SKM-1 (cell line): ENCODE results near the gene FDX1.

Experiments used
- DNase-seq: peaks from one replicate; lab custom pipeline; 2025; ENCODE audit not compliant: unreplicated experiment; lab: John Stamatoyannopoulos, UW

Gene FDX1

DNA sequence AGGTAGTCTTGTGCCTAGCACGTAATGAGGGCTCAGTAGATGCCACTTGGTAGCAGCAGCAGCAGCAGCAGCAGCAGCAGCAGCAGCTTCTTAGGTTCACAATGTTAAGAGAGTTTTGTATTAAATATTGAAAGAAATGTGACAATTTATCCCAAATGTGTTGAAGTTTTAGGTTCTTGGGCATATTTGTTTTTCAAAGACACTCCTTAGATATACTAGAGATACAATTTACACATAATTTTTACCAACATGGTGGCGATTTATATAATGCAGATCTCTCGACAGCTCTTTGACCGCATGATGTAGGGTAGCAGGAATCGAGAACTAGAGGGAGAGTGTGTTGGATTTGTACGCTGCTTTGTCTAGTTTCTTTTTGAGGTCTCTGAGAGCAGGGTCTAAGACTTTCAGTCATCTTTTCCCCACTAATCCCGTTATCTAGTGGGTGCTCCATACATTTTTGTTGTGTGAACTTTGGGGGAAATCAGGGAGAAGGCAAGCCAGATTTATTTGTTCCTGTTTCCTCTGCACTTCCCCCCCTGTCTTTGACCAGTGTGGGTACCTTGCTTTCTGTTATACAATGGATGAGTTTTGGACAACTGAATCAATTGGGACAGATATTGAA is 1.4 kb downstream of the FDX1 start:
- no peak for DNase-seq

GRCh38 chr11:110431674-110432073 is 1.9 kb downstream of the FDX1 start:
- no peak for DNase-seq

DNA sequence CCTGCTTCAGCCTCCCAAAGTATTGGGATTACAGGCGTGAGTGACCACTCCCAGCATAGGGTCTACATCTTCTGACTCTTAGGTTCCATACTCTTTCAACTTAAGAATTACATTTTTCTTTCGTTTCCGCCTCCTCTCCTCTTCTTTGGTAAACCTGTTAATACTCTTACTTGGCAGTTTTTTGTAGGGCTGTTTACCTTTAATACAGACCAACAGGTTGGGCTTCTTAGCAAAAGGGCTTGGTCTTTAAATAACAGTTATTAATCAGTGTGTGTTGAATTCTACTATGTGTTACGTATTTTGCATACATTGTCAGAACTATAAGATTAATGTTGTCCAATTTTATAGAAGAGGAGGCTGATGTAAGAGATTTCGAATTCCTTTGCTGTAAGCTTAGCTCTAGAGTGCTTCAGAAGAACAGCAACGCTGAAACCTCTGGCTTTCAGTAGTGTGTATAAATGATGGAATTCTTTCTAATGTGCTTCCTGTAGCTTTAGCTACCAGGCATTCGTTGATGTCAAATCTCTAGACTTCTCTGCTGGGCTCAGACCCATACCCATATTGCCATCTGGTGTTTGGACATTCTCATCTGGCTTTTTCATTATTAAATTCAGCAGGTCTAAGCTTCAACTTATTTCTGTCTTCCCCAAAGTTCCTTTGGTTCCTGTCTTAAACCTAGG is 3.1 kb downstream of the FDX1 start:
- no peak for DNase-seq

- DNase-seq, result peak; percentile 15
Measured at GRCh38 chr11:110433393-110434333, 3.9 kb downstream of the FDX1 start.

DNA sequence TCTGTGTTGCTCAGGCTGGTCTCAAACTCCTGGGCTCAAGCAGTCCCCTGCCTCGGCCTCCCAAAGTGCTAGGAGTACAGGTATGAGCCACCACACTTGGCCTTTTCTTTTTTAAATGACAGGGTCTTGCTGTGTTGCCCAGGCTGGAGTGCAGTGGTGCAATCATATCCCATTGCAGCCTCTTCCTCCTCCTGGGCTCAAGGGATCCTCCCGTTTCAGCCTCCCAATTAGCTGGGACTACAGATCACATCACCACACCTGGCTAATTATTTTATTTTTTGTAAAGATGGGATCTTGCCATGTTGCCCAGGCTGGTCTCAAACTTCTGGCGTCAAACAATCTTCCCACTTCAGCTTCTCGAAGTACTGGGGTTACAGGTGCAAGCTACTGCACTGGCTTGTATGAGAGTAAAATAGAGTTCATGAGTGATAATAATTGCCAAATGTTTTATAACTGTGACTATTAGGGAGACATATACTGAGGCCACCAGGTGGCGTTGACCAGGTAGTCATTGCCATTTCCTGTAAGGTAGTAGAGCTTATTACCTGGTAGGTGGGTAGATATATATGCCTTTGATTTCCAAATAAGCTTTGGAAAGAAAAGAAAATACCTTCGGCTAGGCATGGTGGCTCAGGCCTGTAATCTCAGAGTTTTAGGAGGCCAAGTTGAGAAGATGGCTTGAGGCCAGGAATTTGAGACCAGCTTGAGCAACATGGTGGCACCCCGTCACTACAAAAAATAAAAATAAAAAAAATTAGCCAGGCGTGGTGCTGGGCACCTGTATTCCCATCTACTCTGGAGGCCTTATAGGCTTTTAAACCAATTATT is 5.4 kb downstream of the FDX1 start:
- no peak for DNase-seq

DNA sequence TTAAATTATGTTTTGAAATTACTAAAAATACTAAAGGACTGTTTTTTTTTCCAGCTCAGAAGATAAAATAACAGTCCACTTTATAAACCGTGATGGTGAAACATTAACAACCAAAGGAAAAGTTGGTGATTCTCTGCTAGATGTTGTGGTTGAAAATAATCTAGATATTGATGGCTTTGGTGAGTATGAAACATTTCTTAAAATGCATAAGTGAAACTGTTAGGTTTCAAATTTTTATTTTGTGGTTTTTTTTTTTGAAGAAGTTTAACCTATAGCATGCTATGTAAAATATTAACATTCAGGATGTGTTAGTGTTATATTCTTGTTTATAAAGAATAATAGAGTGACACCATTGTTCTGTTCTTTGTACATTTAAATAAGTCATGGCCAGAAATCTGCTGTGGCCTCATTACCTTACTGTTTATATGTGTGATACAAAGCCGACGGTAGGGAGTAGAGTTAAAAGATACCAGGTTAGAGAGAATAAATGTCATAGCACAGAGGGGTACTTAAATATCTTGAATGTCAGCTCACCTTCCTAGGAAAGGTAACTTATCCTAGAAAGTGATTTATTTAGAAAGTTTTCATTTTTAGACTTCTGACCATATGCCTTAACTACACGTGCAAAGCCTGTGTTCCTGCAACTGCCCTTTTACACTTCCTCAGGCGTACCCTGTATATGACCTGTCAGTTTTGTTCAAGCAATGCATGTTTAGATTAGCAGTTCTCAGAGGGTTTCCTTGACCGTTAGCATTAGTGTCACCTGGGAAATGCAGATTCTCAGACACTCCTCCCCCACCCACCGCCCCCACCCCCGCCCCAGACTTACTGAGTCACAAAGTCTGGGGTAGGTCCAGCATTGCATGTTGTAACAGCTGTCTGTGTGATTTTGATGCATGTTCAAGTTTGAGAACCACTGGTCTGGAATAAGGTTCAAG is 6.3 kb downstream of the FDX1 start:
- DNase-seq, result no peak

- DNase-seq, result no peak
Measured at GRCh38 chr11:110438017-110438416, 8.3 kb downstream of the FDX1 start.

DNA sequence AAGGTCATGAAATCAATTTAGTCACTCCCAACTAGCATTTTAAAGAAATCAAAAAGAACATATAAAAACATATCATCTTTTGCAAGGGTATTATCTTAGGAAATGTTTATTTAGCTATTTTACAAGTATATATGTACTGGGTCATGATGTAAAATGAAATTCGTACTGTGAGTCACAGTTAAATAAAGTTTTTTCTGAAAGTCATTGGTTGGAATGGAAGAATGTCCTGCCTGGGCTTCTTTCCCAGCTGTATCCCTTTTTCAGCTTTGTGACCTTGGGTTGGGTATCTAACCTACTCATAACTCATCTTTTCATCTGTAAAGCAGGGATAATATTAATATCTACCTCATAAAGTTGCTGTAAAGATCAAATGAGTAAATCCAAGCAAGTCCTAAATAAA is 15.7 kb downstream of the FDX1 start:
- DNase-seq, result no peak

- no peak for DNase-seq
Measured at GRCh38 chr11:110446061-110446460, 16.3 kb downstream of the FDX1 start.

DNA sequence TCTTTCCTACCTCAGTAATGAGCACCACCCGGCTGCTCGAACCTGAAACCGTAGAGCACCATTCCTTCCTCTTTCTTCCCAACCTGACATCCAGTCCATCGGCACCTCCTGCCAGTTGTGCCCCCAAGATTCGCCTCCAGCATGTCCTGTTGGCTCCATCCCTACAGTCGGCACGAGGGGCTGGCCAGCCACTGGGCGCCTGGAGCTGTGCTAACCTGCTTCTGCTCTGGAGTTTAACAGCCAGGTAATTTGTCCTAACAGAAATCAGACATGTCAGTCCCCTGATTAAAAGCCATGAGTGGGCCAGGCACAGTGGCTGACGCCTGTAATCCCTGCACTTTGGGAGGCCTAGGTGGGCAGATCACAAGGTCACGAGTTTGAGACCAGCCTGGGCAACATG is 16.8 kb downstream of the FDX1 start:
- DNase-seq, result no peak

DNA sequence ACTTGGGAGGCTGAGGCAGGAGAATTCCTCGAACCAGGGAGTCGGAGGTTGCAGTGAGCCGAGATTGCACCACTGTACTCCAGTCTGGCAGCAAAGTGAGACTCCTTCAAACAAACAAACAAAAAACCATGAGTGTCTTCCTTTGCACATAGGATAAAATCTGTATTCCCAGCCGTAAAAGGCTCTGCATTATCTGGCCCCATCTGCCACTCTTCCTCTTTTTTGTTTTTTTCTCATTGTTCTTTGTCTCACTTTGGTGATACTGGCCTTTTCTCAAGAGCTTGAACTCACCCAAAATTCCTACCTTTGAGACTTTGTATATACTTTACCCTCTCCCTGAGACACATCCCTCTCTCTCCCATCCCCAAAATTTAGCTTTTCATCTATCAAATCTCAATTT is 17.6 kb downstream of the FDX1 start:
- DNase-seq, result no peak

- no peak for DNase-seq
Measured at GRCh38 chr11:110447897-110448745, 18.4 kb downstream of the FDX1 start.

DNA sequence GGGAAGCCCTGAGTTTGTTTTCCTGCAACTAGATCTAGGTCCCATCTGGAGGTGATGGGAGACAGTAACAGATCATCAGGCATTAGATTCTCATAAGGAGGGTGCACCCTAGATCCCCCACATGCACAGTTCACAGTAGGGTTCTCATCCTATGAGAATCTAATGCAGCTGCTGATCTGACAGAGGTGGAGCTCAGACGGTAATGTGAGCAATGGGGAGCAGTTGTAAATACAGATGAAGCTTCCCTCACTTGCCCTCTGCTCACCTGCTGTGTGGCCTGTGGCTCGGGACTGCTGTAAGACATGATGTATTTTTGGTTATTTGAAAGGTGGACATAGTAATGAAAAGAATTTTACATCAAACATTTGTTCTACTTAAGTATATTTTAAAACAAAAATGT is 20.5 kb downstream of the FDX1 start:
- DNase-seq, result no peak

GRCh38 chr11:110452720-110453119 is 23.0 kb downstream of the FDX1 start:
- no peak for DNase-seq

DNA sequence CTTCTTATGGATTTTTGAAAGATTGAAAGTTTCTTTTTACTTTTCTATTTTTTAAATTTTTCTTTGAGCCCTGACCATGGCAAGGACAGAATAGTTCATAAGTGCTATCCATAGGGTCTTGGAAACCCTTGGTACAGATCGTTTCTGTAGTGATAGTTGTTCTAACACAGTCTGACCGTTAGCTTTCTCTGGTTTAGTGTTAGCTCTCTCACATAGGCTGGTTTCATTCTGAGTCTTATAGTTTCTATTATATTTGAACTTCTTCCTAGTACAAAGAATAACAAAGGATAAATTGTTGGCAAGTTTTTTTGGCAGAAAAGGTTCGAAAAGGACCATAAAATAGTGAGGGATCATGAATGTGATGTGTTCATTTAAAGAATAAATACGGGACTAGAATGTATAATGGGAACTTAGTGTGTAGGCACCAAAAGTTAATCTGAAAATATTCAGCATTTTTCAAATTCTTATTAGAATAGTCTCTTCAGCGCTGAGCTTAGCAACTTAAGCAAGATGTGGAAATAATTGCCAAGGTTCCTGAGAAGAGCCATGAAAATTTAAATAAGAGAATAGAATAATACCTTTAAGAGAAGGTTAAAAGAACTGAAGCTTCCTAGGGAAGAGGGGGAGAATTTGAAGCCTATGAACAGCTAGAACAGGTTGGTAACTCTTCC is 24.1 kb downstream of the FDX1 start:
- no peak for DNase-seq

GRCh38 chr11:110454609-110455008 is 24.9 kb downstream of the FDX1 start:
- DNase-seq, result no peak

DNA sequence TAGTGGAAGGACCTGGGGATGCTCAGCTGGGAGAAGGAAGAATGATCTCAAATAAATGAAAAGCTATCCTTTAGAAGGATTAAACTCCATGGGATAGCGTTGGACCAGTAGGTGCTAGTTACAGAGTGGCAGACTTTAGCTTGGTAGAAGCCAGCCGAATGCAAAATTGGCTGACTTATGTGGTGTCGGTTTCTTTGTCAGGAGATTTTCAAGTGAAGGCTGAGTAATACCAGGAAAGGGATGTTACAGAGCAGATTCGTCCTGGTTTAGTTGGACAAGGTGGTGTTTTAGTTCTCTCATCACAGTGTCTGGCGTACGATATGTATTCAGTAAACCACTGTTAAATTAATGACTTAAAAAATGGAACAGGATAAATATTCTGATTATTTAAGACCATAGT is 26.0 kb downstream of the FDX1 start:
- no peak for DNase-seq

DNA sequence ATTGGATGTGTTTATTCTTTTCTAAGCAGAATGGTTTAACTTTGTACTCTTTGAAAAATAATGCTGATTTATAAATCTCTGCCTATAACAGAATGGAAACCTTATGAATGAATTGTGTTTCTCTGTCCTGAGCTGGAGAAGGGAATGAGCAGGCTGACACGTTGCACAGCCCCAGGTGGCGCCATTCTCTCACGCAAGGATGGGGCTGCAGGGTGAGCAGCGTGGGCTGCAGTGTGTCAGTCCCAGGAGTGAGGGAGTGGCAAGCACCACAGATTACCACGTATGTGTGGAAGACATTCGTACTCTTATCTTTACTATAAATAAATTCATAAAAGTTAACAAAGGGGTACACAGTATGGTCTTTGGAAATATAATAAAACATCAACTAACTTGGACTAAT is 33.4 kb downstream of the FDX1 start:
- DNase-seq, result no peak

- no peak for DNase-seq
Measured at GRCh38 chr11:110465231-110465630, 35.5 kb downstream of the FDX1 start.
